ENCODE data around the gene FUT4.

- TF ChIP-seq POLR2AphosphoS5 (IDR thresholded peaks at IDR 0.05), result no peak
- TF ChIP-seq EP300 (IDR thresholded peaks at IDR 0.05; ENCODE audit: low read depth), result no peak
- TF ChIP-seq, protein P1, sequence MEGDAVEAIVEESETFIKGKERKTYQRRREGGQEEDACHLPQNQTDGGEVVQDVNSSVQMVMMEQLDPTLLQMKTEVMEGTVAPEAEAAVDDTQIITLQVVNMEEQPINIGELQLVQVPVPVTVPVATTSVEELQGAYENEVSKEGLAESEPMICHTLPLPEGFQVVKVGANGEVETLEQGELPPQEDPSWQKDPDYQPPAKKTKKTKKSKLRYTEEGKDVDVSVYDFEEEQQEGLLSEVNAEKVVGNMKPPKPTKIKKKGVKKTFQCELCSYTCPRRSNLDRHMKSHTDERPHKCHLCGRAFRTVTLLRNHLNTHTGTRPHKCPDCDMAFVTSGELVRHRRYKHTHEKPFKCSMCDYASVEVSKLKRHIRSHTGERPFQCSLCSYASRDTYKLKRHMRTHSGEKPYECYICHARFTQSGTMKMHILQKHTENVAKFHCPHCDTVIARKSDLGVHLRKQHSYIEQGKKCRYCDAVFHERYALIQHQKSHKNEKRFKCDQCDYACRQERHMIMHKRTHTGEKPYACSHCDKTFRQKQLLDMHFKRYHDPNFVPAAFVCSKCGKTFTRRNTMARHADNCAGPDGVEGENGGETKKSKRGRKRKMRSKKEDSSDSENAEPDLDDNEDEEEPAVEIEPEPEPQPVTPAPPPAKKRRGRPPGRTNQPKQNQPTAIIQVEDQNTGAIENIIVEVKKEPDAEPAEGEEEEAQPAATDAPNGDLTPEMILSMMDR (IDR thresholded peaks at IDR 0.05), result no peak
- no peak for TF ChIP-seq POLR2A (IDR thresholded peaks at IDR 0.05)
Observed at GRCh38 chr11:94515398-94515797, 28.3 kb upstream of the FUT4 start.

Data from transverse colon (tissue), 4 donors.